Sigmoid colon (tissue), 4 donors: ENCODE measurements around the gene GPR27.

Source experiments
- POLR2AphosphoS5 ChIP-seq, 4 donors: sonication (generic); formaldehyde crosslinking; IDR thresholded peaks; one replicate each; pipeline ENCODE4 v1.6.1; 2017; ENCODE audit warnings: antibody characterized with exemption in 4 of 4
- TF ChIP-seq, protein P1 (sequence below), 4 experiments: fragments of 450-650 bp in 3 of 4; fragments of 200-600 bp in 1 of 4; IDR thresholded peaks; one replicate each; pipeline ENCODE4 v1.5.1; 2016 to 2019; ENCODE audit warnings: antibody characterized with exemption in 4 of 4, mild to moderate bottlenecking in 3 of 4, moderate library complexity in 2 of 4

DNA sequence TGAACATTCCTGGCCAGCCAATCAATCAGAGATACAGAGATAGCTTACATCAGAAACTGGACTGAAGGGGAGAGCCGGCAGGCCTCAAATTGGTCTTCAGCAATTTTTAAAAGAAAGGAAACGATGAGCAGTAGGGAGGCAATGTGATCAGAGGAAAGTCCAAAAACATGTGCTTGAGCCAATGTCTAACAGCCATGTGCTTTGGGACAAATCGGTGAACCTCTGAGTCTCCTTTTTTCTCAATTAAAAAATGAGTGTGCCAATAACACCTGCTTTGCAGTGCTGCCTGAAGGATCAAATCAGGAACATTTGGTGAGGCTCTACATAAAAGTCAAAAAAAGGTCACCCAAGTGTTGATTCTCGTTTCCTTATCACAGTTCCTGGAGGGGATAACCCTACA is 21.0 kb upstream of the GPR27 start:
- TF ChIP-seq POLR2AphosphoS5 (IDR thresholded peaks at IDR 0.05), result no peak
- TF ChIP-seq, protein P1, sequence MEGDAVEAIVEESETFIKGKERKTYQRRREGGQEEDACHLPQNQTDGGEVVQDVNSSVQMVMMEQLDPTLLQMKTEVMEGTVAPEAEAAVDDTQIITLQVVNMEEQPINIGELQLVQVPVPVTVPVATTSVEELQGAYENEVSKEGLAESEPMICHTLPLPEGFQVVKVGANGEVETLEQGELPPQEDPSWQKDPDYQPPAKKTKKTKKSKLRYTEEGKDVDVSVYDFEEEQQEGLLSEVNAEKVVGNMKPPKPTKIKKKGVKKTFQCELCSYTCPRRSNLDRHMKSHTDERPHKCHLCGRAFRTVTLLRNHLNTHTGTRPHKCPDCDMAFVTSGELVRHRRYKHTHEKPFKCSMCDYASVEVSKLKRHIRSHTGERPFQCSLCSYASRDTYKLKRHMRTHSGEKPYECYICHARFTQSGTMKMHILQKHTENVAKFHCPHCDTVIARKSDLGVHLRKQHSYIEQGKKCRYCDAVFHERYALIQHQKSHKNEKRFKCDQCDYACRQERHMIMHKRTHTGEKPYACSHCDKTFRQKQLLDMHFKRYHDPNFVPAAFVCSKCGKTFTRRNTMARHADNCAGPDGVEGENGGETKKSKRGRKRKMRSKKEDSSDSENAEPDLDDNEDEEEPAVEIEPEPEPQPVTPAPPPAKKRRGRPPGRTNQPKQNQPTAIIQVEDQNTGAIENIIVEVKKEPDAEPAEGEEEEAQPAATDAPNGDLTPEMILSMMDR (IDR thresholded peaks at IDR 0.05), result no peak
